ENCODE data around the gene NAA20. TPM values are rescaled to one million over a fixed set of nuclear protein-coding genes. Genes with fewer than 3 reads are reported as not detected.

The NAA20 gene
- total RNA-seq, 2 donors from 2014 or later, result 43.5 to 45.8 TPM

DNA sequence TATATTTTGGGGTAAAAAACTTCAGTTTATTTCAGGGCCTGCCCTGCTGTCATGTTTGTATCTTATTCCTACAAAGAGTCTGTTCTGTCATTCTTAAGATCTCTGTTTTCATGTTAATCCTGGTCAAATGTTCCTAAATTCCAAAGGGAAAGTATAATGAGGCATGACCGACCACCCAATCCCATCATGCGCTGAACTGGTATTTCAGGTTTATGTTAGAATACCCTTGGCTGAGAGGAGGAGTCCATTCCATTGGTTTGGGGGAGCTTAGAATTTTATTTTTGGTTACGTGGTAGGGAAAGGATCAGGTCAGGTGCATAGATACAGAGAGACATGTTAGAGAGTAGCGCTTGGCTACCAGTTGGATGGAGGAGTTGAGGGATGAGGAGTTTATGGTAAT is 60.9 kb downstream of the NAA20 start:
- Histone ChIP-seq H3K4me3 (no peak overlapping the region), H3K9ac (ENCODE audit: low read depth in 2 of 2, low read length in 2 of 2) (no peak overlapping the region), H3K27me3 (no peaks in the 10 kb centered on the region), H3K36me3 (no peaks in the 10 kb centered on the region), H3K9me3 (no peaks in the 10 kb centered on the region), H3K4me1 (no peaks in the 10 kb centered on the region), H3K27ac (no peak overlapping the region)
- intact Hi-C loops (cut with DNase I), result no loop called here
- DNase-seq, result no peak
- TF ChIP-seq CTCF (IDR thresholded peaks at IDR 0.05), result no peak

DNA sequence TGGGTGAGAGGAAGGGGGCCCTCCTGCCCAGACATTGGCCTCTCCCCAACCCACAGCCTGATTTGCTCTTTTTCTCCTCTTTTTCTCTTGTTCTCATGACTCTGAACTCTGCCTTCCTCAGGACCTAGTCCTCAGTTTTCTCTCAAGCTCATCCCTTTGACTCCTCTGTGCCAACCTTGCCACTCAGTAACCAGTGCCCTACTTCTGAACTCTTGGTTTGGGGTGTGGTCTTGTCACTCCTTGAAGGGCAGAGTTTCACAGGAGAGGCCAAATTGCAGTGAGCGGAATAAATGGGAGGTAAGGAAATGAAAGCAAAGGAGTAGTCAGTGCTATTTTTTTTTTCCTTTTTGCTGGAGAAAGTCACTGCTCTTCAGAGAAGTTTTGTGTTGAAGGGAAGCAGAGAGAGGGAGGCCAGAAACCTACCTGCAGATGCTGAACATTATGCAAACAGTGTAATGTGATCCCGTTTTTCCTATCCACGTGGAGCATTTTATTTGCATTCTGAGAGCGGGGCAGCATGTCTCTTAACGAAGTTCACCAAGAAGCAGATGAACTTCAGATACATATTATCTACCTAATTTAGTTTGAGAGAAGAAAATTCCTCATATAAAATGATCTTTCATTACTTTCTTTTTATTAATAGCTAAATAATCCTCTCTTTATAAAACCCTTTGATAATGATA is 62.1 kb downstream of the NAA20 start:
- TF ChIP-seq CTCF (IDR thresholded peaks at IDR 0.05), result no peak
- no peaks in the 10 kb centered on the region for H3K4me1 ChIP-seq
- H3K27me3 ChIP-seq, result no peaks in the 10 kb centered on the region
- no peaks in the 10 kb centered on the region for H3K36me3 ChIP-seq
- H3K27ac ChIP-seq, result no peak overlapping the region
- no peak for DNase-seq
- no peak overlapping the region for H3K9ac ChIP-seq (ENCODE audit: low read depth in 2 of 2, low read length in 2 of 2)
- intact Hi-C loops (cut with DNase I), result no loop called here
- no peak overlapping the region for H3K4me3 ChIP-seq
- no peaks in the 10 kb centered on the region for H3K9me3 ChIP-seq

Other genes starting within 250 kb of the NAA20 start
- 10 to 100 TPM; 21.4 to 25.8 TPM for gene CRNKL1, start 35.1 kb downstream of the NAA20 start, total RNA-seq
- under 1 TPM in 1 of 2 donors, not detected in 1; 0.32 TPM for gene CFAP61, start 35.2 kb downstream of the NAA20 start, total RNA-seq

Data from colonic mucosa (tissue), 4 donors.